ENCODE measurements around the gene BLVRB. TPM values are rescaled to one million over a fixed set of nuclear protein-coding genes. Genes with fewer than 3 reads are reported as not detected.

BLVRB gene
- total and polyA plus RNA-seq, 9 of the 15 experiments (the other 6 are each of a cell fraction or from before 2014, with no cell fraction given), result 81.1 to 749 (median 331) TPM

DNA sequence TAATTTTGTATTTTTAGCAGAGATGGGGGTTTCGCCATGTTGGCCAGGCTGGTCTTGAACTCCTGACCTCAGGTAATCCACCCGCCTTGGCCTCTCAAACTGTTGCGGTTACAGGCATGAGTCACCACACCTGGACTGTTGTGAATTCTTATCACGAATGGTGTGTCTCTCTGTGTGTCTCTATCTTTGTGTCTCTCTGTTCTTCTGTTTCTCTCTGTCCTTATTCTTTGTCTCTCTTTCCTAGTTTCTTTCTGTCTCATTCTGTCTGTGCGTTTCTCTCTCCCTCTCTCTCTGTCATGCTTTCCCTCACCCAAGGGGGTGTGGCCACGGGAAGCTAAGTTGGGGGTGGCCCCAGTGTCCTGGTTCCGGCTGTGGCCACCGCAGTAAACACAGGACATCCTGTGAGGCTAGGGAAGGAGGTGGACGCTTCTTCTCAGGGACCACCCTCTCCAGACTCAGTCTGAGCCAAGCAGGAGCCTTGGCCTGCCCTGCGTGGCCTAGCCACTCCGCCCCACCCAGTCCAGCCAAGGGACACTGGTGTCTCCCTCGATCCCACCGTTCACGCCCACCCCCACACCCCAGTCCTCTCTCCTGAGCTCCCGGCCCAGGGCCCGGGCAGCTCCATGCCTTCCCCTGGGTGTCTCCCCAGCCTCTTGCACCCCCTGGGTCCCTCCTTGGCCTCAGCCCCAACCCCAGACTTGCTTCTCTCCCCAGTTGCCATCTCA is 48.5 kb downstream of the BLVRB start (continued):
- TF ChIP-seq, protein P1, sequence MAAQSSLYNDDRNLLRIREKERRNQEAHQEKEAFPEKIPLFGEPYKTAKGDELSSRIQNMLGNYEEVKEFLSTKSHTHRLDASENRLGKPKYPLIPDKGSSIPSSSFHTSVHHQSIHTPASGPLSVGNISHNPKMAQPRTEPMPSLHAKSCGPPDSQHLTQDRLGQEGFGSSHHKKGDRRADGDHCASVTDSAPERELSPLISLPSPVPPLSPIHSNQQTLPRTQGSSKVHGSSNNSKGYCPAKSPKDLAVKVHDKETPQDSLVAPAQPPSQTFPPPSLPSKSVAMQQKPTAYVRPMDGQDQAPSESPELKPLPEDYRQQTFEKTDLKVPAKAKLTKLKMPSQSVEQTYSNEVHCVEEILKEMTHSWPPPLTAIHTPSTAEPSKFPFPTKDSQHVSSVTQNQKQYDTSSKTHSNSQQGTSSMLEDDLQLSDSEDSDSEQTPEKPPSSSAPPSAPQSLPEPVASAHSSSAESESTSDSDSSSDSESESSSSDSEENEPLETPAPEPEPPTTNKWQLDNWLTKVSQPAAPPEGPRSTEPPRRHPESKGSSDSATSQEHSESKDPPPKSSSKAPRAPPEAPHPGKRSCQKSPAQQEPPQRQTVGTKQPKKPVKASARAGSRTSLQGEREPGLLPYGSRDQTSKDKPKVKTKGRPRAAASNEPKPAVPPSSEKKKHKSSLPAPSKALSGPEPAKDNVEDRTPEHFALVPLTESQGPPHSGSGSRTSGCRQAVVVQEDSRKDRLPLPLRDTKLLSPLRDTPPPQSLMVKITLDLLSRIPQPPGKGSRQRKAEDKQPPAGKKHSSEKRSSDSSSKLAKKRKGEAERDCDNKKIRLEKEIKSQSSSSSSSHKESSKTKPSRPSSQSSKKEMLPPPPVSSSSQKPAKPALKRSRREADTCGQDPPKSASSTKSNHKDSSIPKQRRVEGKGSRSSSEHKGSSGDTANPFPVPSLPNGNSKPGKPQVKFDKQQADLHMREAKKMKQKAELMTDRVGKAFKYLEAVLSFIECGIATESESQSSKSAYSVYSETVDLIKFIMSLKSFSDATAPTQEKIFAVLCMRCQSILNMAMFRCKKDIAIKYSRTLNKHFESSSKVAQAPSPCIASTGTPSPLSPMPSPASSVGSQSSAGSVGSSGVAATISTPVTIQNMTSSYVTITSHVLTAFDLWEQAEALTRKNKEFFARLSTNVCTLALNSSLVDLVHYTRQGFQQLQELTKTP (IDR thresholded peaks at IDR 0.05; ENCODE audit: low read depth in 1 of 2, partially characterized antibody in 2 of 2), result peak; percentile 59 to 80
- TF ChIP-seq ATF1 (CRISPR knock-in tag; IDR thresholded peaks at IDR 0.05), result no peak
- peak; percentile 44; the same call in 1 of the 2 replicates for TF ChIP-seq ATF1 (tag; IDR thresholded peaks at IDR 0.05)
- no peak for TF ChIP-seq SNIP1 (IDR thresholded peaks at IDR 0.05; ENCODE audit: low read depth)
- peak; percentile 71 for TF ChIP-seq GABPA (tag; conservative IDR thresholded peaks at IDR 0.05; ENCODE audit: low read depth)
- peak; percentile 97 for TF ChIP-seq NBN (IDR thresholded peaks at IDR 0.05; ENCODE audit: low read depth)
- TF ChIP-seq, protein P2, sequence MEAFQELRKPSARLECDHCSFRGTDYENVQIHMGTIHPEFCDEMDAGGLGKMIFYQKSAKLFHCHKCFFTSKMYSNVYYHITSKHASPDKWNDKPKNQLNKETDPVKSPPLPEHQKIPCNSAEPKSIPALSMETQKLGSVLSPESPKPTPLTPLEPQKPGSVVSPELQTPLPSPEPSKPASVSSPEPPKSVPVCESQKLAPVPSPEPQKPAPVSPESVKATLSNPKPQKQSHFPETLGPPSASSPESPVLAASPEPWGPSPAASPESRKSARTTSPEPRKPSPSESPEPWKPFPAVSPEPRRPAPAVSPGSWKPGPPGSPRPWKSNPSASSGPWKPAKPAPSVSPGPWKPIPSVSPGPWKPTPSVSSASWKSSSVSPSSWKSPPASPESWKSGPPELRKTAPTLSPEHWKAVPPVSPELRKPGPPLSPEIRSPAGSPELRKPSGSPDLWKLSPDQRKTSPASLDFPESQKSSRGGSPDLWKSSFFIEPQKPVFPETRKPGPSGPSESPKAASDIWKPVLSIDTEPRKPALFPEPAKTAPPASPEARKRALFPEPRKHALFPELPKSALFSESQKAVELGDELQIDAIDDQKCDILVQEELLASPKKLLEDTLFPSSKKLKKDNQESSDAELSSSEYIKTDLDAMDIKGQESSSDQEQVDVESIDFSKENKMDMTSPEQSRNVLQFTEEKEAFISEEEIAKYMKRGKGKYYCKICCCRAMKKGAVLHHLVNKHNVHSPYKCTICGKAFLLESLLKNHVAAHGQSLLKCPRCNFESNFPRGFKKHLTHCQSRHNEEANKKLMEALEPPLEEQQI (IDR thresholded peaks at IDR 0.05), result 0 out of 2 replicates have a peak, but pooled peaks have one; percentile 88
- TF ChIP-seq HDAC3 (IDR thresholded peaks at IDR 0.05; ENCODE audit: borderline replicate concordance, partially characterized antibody), result peak; percentile 71
- no peak for TF ChIP-seq ZNF165 (CRISPR knock-in tag; IDR thresholded peaks at IDR 0.05; ENCODE audit: borderline replicate concordance)
- TF ChIP-seq TAF7 (tag; IDR thresholded peaks at IDR 0.05), result no peak
- no peak for TF ChIP-seq SNRNP70 (optimal IDR thresholded peaks at IDR 0.05; ENCODE audit: low read depth, low read length)
- no peak for TF ChIP-seq ZNF212 (CRISPR knock-in tag; IDR thresholded peaks at IDR 0.05)
- TF ChIP-seq ZBTB12 (CRISPR knock-in tag; IDR thresholded peaks at IDR 0.05), result no peak
- 0 out of 2 replicates have a peak, but pooled peaks have one; percentile 45 for TF ChIP-seq ELF1 (tag; IDR thresholded peaks at IDR 0.05)
- TF ChIP-seq, protein P3, sequence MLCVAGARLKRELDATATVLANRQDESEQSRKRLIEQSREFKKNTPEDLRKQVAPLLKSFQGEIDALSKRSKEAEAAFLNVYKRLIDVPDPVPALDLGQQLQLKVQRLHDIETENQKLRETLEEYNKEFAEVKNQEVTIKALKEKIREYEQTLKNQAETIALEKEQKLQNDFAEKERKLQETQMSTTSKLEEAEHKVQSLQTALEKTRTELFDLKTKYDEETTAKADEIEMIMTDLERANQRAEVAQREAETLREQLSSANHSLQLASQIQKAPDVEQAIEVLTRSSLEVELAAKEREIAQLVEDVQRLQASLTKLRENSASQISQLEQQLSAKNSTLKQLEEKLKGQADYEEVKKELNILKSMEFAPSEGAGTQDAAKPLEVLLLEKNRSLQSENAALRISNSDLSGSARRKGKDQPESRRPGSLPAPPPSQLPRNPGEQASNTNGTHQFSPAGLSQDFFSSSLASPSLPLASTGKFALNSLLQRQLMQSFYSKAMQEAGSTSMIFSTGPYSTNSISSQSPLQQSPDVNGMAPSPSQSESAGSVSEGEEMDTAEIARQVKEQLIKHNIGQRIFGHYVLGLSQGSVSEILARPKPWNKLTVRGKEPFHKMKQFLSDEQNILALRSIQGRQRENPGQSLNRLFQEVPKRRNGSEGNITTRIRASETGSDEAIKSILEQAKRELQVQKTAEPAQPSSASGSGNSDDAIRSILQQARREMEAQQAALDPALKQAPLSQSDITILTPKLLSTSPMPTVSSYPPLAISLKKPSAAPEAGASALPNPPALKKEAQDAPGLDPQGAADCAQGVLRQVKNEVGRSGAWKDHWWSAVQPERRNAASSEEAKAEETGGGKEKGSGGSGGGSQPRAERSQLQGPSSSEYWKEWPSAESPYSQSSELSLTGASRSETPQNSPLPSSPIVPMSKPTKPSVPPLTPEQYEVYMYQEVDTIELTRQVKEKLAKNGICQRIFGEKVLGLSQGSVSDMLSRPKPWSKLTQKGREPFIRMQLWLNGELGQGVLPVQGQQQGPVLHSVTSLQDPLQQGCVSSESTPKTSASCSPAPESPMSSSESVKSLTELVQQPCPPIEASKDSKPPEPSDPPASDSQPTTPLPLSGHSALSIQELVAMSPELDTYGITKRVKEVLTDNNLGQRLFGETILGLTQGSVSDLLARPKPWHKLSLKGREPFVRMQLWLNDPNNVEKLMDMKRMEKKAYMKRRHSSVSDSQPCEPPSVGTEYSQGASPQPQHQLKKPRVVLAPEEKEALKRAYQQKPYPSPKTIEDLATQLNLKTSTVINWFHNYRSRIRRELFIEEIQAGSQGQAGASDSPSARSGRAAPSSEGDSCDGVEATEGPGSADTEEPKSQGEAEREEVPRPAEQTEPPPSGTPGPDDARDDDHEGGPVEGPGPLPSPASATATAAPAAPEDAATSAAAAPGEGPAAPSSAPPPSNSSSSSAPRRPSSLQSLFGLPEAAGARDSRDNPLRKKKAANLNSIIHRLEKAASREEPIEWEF (CRISPR knock-in tag; IDR thresholded peaks at IDR 0.05), result no peak

Data from K562 (cell line).